ENCODE results near the gene UBE2G2. TPM values are rescaled to one million over a fixed set of nuclear protein-coding genes. Genes with fewer than 3 reads are reported as not detected.

Gene UBE2G2
- total RNA-seq, 1 experiment from 2014 or later, result 212 TPM

- Histone ChIP-seq H3K27ac (ENCODE audit: low read depth, low read length, poor library complexity, severe bottlenecking) (peak overlapping the region; percentile 90), H3K4me3 (ENCODE audit: low read depth, low read length, poor library complexity, severe bottlenecking) (peak overlapping the region; percentile 68), H3K4me1 (ENCODE audit: insufficient read depth, low read length, poor library complexity, severe bottlenecking) (peaks cover 21% of the 10 kb centered on the region), H3K36me3 (ENCODE audit: insufficient read depth, low read length, poor library complexity, severe bottlenecking) (peaks cover 4% of the 10 kb centered on the region), H3K27me3 (replicated peaks; ENCODE audit: insufficient read depth, low read depth, low read length, poor library complexity) (no peaks in the 10 kb centered on the region), H3K9me3 (ENCODE audit: low read depth, low read length, poor library complexity, severe bottlenecking) (peaks cover 30% of the 10 kb centered on the region)
- POLR2A ChIA-PET (ENCODE audit: low non-redundant PET), result no interaction called here
- BruUV-seq (replicated peaks), result no TSS peak
- no peak for TF ChIP-seq CTCF (conservative IDR thresholded peaks at IDR 0.05; ENCODE audit: low read depth, low read length)
- no peak for DNase-seq (ENCODE audit: low spot score)
- CTCF ChIA-PET, result no interaction called here
- intact Hi-C loops (cut with micrococcal nuclease; ENCODE audit: unreplicated experiment), result no loop called here
Measured at GRCh38 chr21:44818640-44819011, 17.0 kb upstream of the UBE2G2 start.

- peaks cover 8% of the 10 kb centered on the region for H3K36me3 ChIP-seq (ENCODE audit: insufficient read depth, low read length, poor library complexity, severe bottlenecking)
- POLR2A ChIA-PET (ENCODE audit: low non-redundant PET), result no interaction called here
- H3K4me1 ChIP-seq (ENCODE audit: insufficient read depth, low read length, poor library complexity, severe bottlenecking), result peaks cover 21% of the 10 kb centered on the region
- H3K27me3 ChIP-seq (replicated peaks; ENCODE audit: insufficient read depth, low read depth, low read length, poor library complexity), result no peaks in the 10 kb centered on the region
- H3K9me3 ChIP-seq (ENCODE audit: low read depth, low read length, poor library complexity, severe bottlenecking), result peaks cover 26% of the 10 kb centered on the region
- intact Hi-C loops (cut with micrococcal nuclease; ENCODE audit: unreplicated experiment), result no loop called here
- no TSS peak for BruUV-seq (replicated peaks)
- 0 out of 2 replicates have a peak, but pooled peaks have one; percentile 11 for TF ChIP-seq CTCF (conservative IDR thresholded peaks at IDR 0.05; ENCODE audit: low read depth, low read length)
- TF ChIP-seq EZH2 (IDR thresholded peaks at IDR 0.05; ENCODE audit: borderline replicate concordance, low read depth, low read length, poor library complexity, severe bottlenecking), result no peak
- H3K27ac ChIP-seq (ENCODE audit: low read depth, low read length, poor library complexity, severe bottlenecking), result peak within 1 kb of the TSS; percentile 90
- DNase-seq (ENCODE audit: low spot score), result peak; percentile 89
- peak within 1 kb of the TSS; percentile 68 for H3K4me3 ChIP-seq (ENCODE audit: low read depth, low read length, poor library complexity, severe bottlenecking)
- CTCF ChIA-PET, result interaction anchor here (0.5 to 0.6 kb wide), 2 partner anchors 149 to 320 kb away, joined by 3 to 4 read pairs; no protein-coding TSS in a partner anchor
Measured at GRCh38 chr21:44817914-44818639, 16.5 kb upstream of the UBE2G2 start, which contains the start of gene SUMO3. Gene SUMO3 (minus strand): TSS chr21:44818062. CDS start chr21:44817968, 94 bp downstream.

GRCh38 chr21:44817506-44817880 is 15.9 kb upstream of the UBE2G2 start:
- ChIA-PET CTCF (interaction anchor here (0.5 to 0.6 kb wide), 2 partner anchors 149 to 321 kb away, joined by 3 to 4 read pairs; no protein-coding TSS in a partner anchor), POLR2A (ENCODE audit: low non-redundant PET) (no interaction called here)
- DNase-seq (ENCODE audit: low spot score), result peak; percentile 93
- no TSS peak for BruUV-seq (replicated peaks)
- intact Hi-C loops (cut with micrococcal nuclease; ENCODE audit: unreplicated experiment), result no loop called here
- Histone ChIP-seq H3K27ac (ENCODE audit: low read depth, low read length, poor library complexity, severe bottlenecking) (peak overlapping the region; percentile 90), H3K9me3 (ENCODE audit: low read depth, low read length, poor library complexity, severe bottlenecking) (peaks cover 20% of the 10 kb centered on the region), H3K4me1 (ENCODE audit: insufficient read depth, low read length, poor library complexity, severe bottlenecking) (peaks cover 21% of the 10 kb centered on the region), H3K4me3 (ENCODE audit: low read depth, low read length, poor library complexity, severe bottlenecking) (peak overlapping the region; percentile 68), H3K36me3 (ENCODE audit: insufficient read depth, low read length, poor library complexity, severe bottlenecking) (peaks cover 8% of the 10 kb centered on the region), H3K27me3 (replicated peaks; ENCODE audit: insufficient read depth, low read depth, low read length, poor library complexity) (no peaks in the 10 kb centered on the region)
- no peak for TF ChIP-seq EZH2 (IDR thresholded peaks at IDR 0.05; ENCODE audit: borderline replicate concordance, low read depth, low read length, poor library complexity, severe bottlenecking)
- no peak for TF ChIP-seq CTCF (conservative IDR thresholded peaks at IDR 0.05; ENCODE audit: low read depth, low read length)

Measured in A673 (cell line).